Cardiac fibroblast (primary cell): ENCODE results near the gene LRRC56.

Source experiments
- DNase-seq, 2 donors: peaks; one replicate each; pipeline versions ENCODE4 v3.0.0 to v3.0.0-alpha.2; 2010; ENCODE audit warnings: low read depth in 2 of 2
- H3K4me3 ChIP-seq, 2 donors: replicated peaks in 1 of 2; 1 replicate in 1 of 2; 2 replicates in 1 of 2; pipeline ENCODE4 v1.5.1; 2011; ENCODE audit warnings: low read depth in 2 of 2, low read length in 2 of 2, mild to moderate bottlenecking in 2 of 2, moderate library complexity in 1 of 2
- CTCF ChIP-seq: IDR thresholded peaks from one replicate; pipeline ENCODE4 v1.5.1; 2011; ENCODE audit warnings: low read depth, mild to moderate bottlenecking, low read length, inconsistent platforms

LRRC56 gene

GRCh38 chr11:490186-490929, 47.0 kb upstream of the LRRC56 start:
- no peak for DNase-seq
- no peak overlapping the region for H3K4me3 ChIP-seq

GRCh38 chr11:490930-491260, 46.4 kb upstream of the LRRC56 start:
- no peak for DNase-seq
- no peak for TF ChIP-seq CTCF
- H3K4me3 ChIP-seq, result no peak overlapping the region

More at GRCh38 chr11:490186-490929, 47.0 kb upstream of the LRRC56 start:
- TF ChIP-seq CTCF, result no peak

- no peak for DNase-seq
- no peak for TF ChIP-seq CTCF
- H3K4me3 ChIP-seq, result no peak overlapping the region
Observed at GRCh38 chr11:491358-491757, 46.0 kb upstream of the LRRC56 start.

GRCh38 chr11:492427-493226, 44.7 kb upstream of the LRRC56 start:
- no peak for TF ChIP-seq CTCF
- no peak overlapping the region for H3K4me3 ChIP-seq
- no peak for DNase-seq

GRCh38 chr11:494761-495536, 42.4 kb upstream of the LRRC56 start:
- H3K4me3 ChIP-seq, result no peak overlapping the region
- DNase-seq, result no peak
- no peak for TF ChIP-seq CTCF

GRCh38 chr11:495537-495931, 41.8 kb upstream of the LRRC56 start:
- peak in 1 of 2 donors; percentile 28 for DNase-seq
- no peak for TF ChIP-seq CTCF
- H3K4me3 ChIP-seq, result no peak overlapping the region
